NCI-H526 treated with DMSO at 0.1 percent for 48 hours (cell line): ENCODE measurements around the gene CDC14A.
A peak's percentile ranks its signal among the peaks of the same experiment; 100 is the strongest.
"Not testable (repeated sequence)": the region's sequence is repeated elsewhere in the genome, so short reads cannot be mapped to it uniquely, and the experiment has no call there.

Source experiments
- DNase-seq: peaks from one replicate; lab custom pipeline; 2025; lab: John Stamatoyannopoulos, UW

CDC14A gene

DNA sequence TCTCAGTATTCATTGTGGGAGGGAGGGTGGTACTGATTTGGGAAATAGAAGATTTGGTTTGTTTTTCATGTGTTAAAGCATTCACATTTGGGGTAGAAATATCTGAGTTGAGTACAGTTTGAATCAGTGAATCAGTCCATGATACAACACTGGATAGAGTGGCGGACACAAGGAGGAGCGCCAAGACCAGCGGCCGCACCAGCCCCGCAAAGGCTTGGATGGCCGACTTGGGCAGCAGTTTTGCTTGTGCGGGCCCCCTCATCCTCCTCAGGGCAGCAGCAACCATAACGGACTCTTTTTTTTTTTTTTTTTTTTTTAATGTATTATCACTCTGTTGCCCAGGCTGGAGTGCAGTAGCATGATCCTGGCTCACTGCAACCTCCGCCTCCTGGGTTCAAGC, 20.0 kb upstream of the CDC14A start:
- no peak for DNase-seq

DNA sequence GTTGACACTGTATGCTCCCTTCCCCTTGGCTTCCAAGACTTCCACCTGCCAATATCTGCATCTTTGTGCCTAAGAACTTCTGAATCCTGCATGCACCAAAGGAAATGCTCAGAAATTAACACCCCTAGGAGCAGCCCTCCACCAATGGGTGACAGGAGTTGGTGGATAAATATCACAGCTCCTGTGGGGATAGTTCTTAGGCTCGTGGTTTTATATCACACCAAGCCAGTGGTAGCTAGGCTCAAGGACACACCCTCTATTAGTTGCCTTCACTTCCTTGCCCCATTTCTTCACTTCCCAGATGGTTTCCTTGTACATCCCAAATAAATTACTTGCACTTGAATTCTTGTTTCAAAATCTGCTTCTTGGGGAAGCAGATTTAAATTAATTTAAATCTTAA, 16.9 kb upstream of the CDC14A start:
- DNase-seq: no peak

DNA sequence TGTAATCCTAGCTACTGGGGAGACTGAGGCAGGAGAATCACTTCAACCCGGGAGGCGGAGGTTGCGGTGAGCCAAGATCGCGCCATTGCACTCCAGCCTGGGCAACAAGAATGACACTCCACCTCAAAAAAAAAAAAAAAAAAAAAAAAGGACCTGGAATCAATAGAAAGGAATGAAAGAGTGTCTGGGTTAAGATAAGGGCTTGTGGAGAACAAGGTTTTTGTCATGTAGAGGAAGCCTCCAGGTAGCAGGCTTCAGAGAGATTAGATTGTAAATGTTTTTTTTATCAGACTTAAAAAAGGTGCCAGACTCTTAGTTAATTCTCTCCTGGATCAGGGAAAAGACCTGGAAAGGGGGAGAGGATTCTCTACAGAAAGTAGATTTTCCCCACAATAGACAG, 14.4 kb upstream of the CDC14A start:
- not testable (repeated sequence) for DNase-seq

DNA sequence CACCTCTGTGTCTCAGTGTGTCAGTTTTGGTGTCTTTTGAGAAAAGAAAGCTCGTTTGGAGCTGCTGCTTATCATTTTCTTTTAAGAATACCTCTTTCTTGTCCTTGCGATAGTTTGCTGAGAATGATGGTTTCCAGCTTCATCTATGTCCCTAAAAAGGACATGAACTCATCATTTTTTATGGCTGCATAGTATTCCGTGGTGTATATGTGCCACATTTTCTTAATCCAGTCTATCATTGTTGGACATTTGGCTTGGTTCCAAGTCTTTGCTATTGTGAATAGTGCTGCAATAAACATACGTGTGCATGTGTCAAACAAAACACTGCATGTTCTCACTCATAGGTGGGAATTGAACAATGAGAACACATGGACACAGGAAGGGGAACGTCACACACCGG, 12.6 kb upstream of the CDC14A start:
- not testable (repeated sequence) for DNase-seq

DNA sequence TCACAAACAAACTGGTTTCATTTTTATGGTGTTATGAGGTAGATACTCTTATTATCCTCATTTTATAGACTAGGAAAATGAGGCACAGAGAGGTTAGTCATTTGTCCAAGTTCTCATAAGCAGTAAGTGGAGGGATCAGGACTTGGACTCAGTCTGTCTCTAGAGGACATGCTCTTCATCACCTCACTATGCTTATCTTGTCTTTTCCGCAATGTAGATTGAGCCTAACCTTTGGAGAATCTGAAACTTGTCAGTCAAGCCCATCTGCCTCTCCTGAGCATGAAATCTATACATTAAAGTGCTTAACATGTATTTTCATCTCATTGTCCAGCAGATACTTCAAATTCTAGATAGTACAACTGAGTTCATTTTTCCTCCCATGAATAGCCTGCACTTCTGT, 11.8 kb upstream of the CDC14A start:
- DNase-seq: no peak

DNA sequence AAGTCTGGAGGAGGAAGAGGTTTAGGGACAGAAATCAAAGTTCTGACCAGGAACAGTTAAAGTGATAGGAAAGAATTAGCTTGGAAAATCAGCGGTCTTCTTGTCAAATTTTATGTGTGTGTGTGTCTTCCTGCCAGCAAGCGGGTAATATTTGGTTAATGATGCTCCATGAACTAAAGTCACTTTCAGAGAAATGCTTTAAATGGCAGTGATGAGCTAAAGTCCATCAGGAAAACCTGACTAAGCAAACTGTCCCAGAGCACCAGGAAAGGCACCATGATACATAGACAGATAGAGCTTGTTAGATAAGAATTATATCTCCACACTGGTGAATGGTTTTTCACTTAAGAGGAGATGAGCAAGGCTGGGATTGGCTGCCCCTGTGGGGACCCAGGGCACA, 10.0 kb upstream of the CDC14A start:
- no peak for DNase-seq

DNA sequence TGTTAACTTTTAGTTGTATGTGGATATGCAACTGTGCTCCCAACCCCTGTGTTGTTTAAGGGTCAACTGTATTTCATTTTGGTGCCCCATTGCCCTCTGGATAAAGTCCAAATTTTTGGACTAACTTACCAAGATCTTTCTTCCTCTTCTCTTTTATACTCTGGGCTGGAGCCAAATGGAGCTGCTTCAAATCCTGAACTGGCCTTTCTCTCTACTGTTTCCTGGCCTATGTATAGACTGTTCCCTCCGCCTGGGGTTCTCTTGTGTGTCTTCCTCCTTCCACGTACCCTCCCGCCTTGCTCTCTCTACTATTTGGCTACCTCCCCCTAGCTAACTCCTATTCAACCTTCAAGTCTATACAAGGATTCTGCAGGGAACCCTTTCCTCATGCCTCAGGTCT, 8.4 kb upstream of the CDC14A start:
- DNase-seq: no peak

DNA sequence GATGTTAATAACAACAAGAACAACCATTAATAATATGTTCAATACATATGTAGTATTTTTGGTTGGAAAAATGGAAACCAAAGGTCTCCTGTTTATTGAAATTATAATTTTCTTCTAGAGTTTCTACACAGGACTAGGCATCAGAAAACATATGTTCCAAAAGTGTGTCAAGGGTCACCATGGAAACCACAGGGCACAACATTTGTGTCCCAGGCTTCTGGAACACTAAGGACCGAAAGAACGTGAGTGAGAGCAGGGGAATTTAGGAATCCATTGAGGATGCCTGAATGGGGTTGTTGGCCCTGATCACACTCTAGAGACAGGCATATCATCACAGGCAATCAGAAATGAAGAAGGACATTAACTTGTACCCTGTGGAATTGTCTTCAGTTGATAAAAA, 7.5 kb upstream of the CDC14A start:
- DNase-seq: no peak

DNA sequence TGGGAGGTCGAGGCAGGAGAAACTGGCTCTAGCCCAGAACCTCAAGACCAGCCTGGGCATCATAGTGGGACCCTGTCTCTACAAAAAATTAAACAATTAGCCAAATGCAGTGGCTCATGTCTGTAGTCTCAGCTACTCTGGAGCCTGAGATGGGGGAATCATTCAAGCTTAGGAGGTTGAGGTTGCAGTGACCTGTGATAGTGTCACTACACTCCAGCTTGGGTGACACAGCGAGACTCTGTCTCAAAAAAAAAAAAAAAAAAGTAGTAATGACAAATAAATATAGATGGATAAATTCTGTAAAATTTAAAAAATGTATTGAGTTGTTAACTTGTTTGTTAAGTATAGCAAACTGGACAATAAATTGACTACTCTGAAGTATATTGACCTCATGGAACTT, 5.9 kb upstream of the CDC14A start:
- DNase-seq: no peak

DNA sequence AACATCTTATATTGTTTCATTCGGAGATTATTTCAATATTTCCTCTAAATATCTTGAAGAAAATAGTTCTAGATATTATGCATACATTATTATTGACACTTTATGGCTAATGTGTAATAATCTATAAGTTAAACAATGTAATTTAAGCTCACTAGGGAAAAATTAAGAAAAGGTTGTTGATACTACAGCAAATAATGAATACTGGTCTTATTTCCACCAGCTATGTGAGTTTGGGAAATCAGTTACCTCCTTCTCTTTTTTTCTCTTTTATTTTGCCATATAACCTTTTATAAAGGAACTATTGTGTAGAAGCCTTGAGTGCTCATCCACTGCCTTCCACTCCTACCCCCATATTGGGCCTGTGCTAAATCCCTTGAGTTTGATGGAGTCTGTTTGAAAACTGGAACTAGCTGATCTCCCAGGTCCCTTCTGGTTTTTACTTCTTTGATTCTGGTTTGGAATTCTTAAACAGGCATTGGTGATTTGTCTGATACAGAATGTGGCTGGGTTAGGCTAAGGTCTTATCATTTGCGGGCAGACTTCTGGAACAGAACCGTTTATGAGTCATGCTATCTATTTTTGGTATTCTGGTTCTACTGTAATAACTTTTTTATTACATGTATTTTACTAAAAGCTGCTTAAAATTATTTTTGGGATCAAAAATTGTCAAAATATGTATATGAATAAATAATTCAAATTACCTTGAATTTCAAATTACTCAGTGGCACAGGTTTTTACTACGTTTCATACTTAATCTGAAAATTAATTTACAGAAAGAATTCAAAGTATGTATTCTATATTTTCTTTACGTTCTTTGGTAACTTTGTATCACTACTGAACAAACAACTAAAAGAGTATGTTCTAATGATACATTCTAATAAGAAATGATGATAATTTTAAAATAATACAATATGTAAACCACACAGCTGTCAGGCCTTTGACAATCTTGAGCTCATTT, 5.0 kb upstream of the CDC14A start:
- no peak for DNase-seq

DNA sequence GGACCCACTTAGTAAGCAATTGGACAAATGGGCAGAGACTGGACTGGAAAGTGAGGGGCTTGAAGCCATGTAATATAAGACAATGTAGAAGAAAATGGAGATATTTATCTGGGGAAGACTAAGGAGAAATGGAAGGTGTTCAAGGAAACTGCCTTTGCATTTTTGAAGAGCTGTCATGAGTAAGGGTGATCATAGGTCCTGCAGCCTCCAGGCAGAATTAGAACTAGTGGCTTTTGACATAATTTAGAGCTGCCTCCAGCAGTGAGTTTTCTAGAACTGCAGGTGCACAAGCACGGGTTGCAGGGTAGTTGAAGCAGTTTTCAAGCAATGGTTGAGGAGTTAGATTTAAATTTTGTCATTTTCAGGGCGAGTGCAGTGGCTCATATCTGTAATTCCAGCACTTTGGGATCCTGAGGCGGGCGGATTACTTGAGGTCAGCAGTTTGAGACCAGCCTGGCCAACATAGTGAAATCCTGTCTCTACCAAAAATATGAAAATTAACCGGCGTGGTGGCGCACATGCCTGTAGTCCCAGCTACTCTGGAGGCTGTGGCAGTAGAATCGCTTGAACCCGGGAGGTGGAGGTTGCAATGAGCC, 3.7 kb upstream of the CDC14A start:
- no peak for DNase-seq

DNA sequence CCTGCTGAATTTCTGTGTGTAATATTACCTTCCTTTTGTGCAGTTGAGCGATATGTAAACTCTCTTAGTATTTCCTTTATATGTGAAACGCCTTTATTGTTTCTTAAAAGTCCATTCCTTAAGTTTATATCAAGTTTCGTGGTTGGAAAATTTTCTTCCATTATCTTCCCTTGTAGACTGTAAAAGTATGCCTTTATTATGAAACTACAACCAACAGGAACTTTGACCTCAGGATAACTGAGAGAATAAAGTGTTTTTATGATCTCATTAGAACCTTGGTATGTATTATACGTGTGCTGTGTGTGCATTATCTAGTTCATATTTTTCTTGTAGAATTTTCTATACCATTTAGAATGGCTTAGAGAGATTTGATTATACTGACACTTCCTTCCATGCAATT, 3.1 kb upstream of the CDC14A start:
- DNase-seq: no peak

DNA sequence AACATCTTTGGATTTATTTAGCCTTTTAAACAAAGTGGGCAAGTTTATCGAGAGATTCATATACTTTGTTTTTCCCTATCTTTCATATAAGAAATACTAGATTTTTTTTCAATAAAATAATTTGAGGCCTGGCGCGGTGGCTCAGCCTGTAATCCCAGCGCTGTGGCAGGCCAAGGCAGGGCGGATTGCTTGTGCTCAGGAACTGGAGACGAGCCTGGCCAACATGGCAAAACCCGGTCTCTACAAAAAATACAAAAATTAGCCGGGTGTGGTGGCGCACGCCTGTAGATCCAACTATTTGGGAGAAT, 1.6 kb upstream of the CDC14A start:
- DNase-seq: no peak

DNA sequence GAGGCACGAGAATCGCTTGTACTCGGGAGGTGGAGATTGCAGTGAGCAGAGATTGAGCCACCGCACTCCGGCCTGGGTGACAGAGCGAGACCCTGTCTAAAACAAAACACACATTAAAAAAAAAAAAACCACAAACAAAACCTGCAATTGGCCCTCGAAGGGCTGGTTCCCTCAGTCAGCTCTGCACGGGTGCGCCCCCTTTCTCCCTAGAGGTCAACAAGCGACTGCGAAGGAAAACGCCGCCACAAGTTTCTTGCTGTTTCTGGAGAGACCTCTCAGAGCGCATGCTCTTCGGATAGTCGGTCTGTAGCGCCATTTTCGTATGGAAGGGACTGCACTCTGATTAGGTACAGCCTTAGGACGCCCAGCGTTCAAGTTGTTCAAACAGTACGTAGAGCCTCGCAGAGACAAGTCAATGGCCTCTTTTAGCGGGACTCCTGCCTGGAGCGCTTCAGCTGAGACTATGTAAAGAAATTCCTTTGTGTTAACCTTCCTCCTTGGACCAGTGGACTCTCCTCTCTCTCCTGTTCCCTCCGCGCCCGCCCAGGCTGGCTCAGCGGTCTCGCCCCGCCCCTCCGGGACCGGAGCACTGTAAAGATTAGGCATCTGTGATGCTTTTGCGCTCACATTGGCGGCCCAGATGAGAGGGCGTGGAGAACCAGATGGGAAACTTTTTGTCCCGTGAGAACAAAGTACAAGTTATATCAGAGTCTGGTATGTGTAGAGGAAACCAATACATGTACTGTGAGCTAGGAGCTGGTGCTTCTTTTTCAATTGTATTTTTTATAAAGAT, 1.0 kb upstream of the CDC14A start:
- DNase-seq: peak; percentile 94

DNA sequence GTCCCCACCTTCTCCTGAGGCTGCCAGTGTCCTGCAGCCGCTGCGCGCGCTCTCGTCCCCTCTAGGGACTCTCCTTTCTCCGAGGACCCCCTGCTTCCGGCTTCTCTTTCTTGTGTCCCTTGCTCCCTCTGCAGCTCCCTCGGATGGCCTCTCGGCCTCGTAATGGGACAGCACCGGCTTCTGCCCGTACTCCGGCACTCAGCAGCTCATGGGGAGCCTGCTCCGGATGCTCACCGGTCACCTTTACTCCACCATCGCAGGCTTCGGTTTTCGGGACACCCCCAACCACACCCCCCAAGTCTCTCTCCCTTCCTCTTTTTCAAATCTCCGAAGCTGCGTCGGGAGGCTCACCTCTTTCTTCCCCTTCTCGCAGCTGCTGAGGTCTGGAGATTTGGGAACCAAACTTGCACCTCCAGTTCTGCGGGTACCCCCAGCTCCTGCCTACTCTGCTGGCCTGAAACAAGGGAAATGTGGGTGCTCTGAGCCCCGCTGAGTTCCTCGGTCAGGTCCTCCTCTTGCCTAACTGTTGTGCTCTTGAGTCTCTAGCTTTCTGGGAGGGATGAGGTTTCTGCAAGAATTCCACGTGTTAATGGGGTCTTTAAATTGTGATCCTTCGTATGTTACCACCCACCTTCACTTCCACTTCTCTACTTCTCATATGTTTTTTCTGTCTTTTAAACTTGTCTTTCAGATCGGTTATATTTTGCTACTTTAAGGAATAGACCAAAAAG, 930 bp downstream of the CDC14A start:
- DNase-seq: peak; percentile 31

DNA sequence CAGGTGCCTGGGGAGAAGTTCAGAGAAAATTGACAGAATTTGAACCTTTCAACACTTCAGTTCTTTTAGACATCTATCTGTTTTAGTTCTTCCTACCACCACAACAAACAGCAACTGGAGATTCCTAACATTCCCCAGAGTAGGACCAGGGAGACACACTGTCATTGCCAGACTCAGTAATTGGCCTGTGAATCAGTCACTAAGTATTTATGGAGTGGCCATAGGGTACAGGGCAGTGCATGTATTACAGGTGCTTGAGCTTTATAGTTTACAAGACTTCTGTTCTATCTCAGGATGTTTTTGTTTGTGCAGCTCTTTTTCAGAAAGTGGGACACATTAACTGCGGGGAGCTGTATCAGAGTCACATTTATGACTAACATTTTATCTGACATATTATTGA, 1.7 kb downstream of the CDC14A start:
- DNase-seq: no peak

DNA sequence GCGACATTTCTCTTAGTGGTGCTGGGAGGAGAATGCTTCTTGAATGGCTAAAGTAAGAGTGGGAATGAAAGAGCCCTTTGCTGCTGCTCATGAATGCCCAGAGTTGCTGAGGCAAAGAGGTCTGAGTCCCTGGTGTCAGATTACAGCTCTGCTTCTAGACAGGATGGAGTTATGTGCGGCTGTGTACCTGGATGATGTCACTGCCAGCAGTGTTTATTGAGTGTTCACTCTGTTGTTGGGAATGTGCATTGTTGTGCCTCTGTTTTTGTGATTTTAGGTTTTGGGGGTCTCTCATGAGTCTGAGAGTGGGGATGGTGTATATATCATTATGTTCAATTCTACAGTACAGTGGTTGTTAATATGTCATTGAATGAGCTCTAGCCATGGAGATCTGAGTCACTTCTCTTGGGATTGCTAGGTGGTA, 2.7 kb downstream of the CDC14A start:
- peak; percentile 64 for DNase-seq

DNA sequence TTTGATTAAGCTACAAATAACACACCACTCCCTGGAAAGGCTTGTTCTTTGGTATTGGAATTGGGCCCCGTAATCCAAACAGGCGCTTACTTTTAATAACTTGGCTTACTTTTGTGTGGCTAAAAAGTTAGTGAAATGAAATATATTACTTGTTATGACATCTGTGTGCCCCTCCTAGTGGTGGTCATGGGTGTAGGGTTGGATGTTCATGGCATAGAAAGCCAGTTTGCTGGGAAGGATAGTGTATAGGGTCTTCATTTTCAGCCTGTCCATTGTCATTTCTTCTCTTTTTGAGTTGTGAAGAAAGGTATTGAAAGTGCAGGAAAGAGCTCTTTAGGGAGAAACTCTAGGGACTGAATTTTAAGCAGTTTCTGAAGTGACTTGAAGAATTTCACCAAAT, 5.9 kb downstream of the CDC14A start:
- DNase-seq: no peak

DNA sequence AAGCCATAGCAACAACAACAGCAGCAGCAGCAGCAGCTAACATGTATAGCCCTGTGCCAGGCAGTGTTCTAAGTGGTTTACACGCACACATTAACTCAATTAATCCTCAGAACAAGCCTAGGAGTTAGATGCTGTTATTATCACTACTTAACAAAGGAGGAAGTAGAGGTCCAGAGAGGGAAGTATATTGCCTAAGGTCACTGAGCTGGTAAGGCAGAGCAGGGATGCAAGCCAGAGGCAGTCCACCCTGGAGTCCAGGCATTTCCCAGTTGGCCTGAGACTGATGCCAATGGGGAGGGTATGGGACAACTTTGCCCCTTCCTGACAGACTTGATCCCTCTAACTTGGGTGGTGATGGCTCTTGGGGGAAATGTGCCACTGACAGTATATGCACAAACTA, 6.8 kb downstream of the CDC14A start:
- no peak for DNase-seq

DNA sequence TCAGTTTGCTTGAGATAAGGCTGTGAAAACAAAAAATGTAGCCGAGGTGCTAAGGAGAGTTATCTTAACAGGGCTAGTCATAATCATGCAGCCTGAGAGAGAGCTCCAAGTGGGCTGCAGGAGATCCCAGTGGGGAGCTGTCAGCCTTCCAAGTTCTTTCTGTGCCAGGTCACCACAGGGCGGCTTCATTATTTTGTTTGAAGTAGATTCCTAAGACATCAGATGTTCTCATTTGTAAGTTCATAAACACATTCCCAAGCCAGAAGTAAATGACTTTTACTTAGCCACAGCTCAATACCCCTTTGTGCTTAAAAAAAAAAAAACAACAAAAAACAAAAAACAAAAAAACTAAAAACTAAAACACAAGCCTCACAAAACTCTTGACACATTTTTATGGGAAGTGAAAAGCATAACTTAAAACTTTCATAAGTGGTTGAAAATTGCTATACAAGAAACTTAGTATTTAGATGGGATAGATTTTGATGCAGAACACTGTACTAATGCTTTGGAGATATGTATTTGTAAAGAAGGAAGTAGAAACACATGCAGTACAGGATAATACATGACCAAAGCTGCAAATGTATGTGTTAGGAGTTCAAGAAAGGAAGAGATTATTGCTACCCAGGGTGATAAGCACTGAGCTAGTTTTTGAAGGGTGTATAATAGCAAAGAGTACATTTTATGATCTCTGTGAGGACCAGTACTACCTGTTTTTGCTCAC, 8.6 kb downstream of the CDC14A start:
- no peak for DNase-seq

DNA sequence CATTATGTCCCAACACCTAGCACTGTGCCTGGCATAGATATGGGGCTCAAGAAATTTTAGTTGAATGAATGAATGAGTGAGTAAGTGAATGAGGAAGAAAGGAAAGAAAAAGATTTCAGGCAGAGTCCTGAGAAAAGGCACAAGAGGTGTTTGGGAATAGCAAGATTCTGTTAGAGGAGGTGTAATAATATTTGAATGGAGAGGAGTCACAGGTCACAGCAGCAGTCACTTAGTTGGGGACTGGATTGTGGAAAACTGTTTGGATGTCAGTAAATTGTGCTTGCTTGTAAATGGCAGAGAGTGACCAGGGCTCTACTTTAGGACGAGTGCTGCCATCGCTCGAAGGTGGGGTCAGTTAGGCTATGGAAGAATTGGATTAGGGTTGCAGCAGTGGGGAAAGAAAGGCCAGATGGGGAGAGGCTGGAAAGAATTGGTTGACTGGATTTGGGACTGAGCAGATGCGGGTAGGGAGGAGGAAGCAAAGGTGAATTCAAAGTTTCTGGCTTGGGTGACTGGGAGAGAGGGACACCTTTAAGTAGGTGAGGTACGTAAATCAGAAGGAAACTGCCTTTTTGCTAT, 9.3 kb downstream of the CDC14A start:
- no peak for DNase-seq
